NOMO-1 treated with dmso at 0.1 percent for 144 hours (cell line): ENCODE results near the gene MECR.

Experiments
- DNase-seq: peaks from one replicate; lab custom pipeline; 2025; ENCODE audit not compliant: unreplicated experiment; lab: John Stamatoyannopoulos, UW

Gene MECR

GRCh38 chr1:29256394-29256793 lies 25.7 kb upstream of the MECR start:
- DNase-seq = no peak

GRCh38 chr1:29255134-29255666 lies 24.5 kb upstream of the MECR start:
- no peak for DNase-seq

GRCh38 chr1:29254346-29254745 lies 23.6 kb upstream of the MECR start:
- DNase-seq = no peak

GRCh38 chr1:29253180-29253579 lies 22.4 kb upstream of the MECR start:
- no peak for DNase-seq

GRCh38 chr1:29251164-29252124 lies 20.7 kb upstream of the MECR start:
- DNase-seq = no peak

GRCh38 chr1:29249951-29250581 lies 19.3 kb upstream of the MECR start:
- no peak for DNase-seq

- no peak for DNase-seq
These were observed 18.5 kb upstream of the MECR start for GRCh38 chr1:29249170-29249691.

GRCh38 chr1:29248409-29248808 lies 17.7 kb upstream of the MECR start:
- DNase-seq = no peak

- no peak for DNase-seq
These were observed 17.0 kb upstream of the MECR start for GRCh38 chr1:29247571-29248273.

- DNase-seq = no peak
These were observed 16.3 kb upstream of the MECR start for GRCh38 chr1:29247044-29247443.

GRCh38 chr1:29245876-29246275 lies 15.1 kb upstream of the MECR start:
- no peak for DNase-seq

GRCh38 chr1:29245261-29245660 lies 14.5 kb upstream of the MECR start:
- DNase-seq = no peak

GRCh38 chr1:29243871-29244200 lies 13.1 kb upstream of the MECR start:
- no peak for DNase-seq

- DNase-seq = no peak
These were observed 12.5 kb upstream of the MECR start for GRCh38 chr1:29243023-29243870.

- no peak for DNase-seq
These were observed 10.3 kb upstream of the MECR start for GRCh38 chr1:29240986-29241385.

- DNase-seq = no peak
These were observed 9.7 kb upstream of the MECR start for GRCh38 chr1:29240400-29240837.

GRCh38 chr1:29239142-29239541 lies 8.4 kb upstream of the MECR start:
- DNase-seq = no peak

GRCh38 chr1:29238620-29239002 lies 7.9 kb upstream of the MECR start:
- DNase-seq = no peak

- DNase-seq = no peak
These were observed 7.3 kb upstream of the MECR start for GRCh38 chr1:29237852-29238619.
